CD4-positive, CD25-positive, alpha-beta regulatory T cell (primary cell): Measurements from ENCODE around the gene CP. TPM values are rescaled to one million over a fixed set of nuclear protein-coding genes. Genes with fewer than 3 reads are reported as not detected.

Source experiments
- ATAC-seq, 2 donors: fragments of 150-1000 bp; cut with Tn5 transposase; one replicate each; pipeline ENCODE4 v1.10.0; 2021; ENCODE audit warnings: low read depth in 2 of 2, moderate number of reproducible peaks in 2 of 2, moderate library complexity in 1 of 2
- DNase-seq, 3 donors: peaks; one replicate each; pipeline versions ENCODE4 v3.0.0 to v3.0.0-alpha.2; 2012 to 2022; ENCODE audit warnings: mixed read lengths in 1 of 3
- H3K27ac ChIP-seq: one replicate; pipeline ENCODE4 v1.7.0; 2013; ENCODE audit warnings: mild to moderate bottlenecking, low read length; ENCODE audit not compliant: insufficient read depth, poor library complexity, severe bottlenecking
- H3K27me3 ChIP-seq: one replicate; pipeline ENCODE4 v1.7.0; 2013; ENCODE audit warnings: low read length; ENCODE audit not compliant: control insufficient read depth, insufficient read depth
- H3K36me3 ChIP-seq: one replicate; pipeline ENCODE4 v1.7.0; 2013; ENCODE audit warnings: mild to moderate bottlenecking, low read length, moderate library complexity; ENCODE audit not compliant: control insufficient read depth, insufficient read depth
- H3K4me1 ChIP-seq: 2 replicates; pipeline ENCODE4 v1.7.0; 2013; ENCODE audit warnings: mild to moderate bottlenecking, low read length; ENCODE audit not compliant: insufficient read depth, control insufficient read depth, poor library complexity, severe bottlenecking
- H3K4me3 ChIP-seq: one replicate; pipeline ENCODE4 v1.7.0; 2013; ENCODE audit warnings: low read depth, mild to moderate bottlenecking, low read length, moderate library complexity
- H3K9me3 ChIP-seq, 2 experiments: 1 replicate in 1 of 2; 2 replicates in 1 of 2; pipeline ENCODE4 v1.7.0; 2013; ENCODE audit warnings: low read length in 2 of 2, mild to moderate bottlenecking in 1 of 2, moderate library complexity in 1 of 2; ENCODE audit not compliant: control insufficient read depth in 2 of 2
- H3K27ac Mint-ChIP-seq, 3 donors: one replicate each; pipeline ENCODE4 v1.8.0; 2020 to 2022; ENCODE audit warnings: mild to moderate bottlenecking in 3 of 3, mixed read lengths in 3 of 3, moderate library complexity in 2 of 3
- H3K27me3 Mint-ChIP-seq: one replicate; pipeline ENCODE4 v1.8.0; 2022; ENCODE audit warnings: mild to moderate bottlenecking, mixed read lengths
- H3K36me3 Mint-ChIP-seq: one replicate; pipeline ENCODE4 v1.8.0; 2020; ENCODE audit warnings: mixed read lengths
- H3K4me1 Mint-ChIP-seq, 4 donors: one replicate each; pipeline ENCODE4 v1.8.0; 2020 to 2022; ENCODE audit warnings: mixed read lengths in 4 of 4, mild to moderate bottlenecking in 1 of 4
- H3K4me3 Mint-ChIP-seq, 4 donors: one replicate each; pipeline ENCODE4 v1.8.0; 2020 to 2022; ENCODE audit warnings: mild to moderate bottlenecking in 4 of 4, mixed read lengths in 4 of 4, moderate library complexity in 3 of 4
- H3K9me3 Mint-ChIP-seq, 7 donors: one replicate each; pipeline ENCODE4 v1.8.0; 2020 to 2022; ENCODE audit warnings: mixed read lengths in 7 of 7, mild to moderate bottlenecking in 3 of 7, moderate library complexity in 2 of 7
- polyA plus RNA-seq, 4 donors: library from polyadenylated mRNA; unstranded; fragments of 300-500 nt; fragmentation: Illumina TruSeq; gene quantifications; one replicate each; pipeline ENCODE4 v1.2.3, GENCODE V29; 2021
- total RNA-seq: library from RNA; stranded (reverse); gene quantifications from one replicate; pipeline ENCODE4 v1.2.3, GENCODE V29; 2022

Gene CP
- total and polyA plus RNA-seq, 5 donors from 2014 or later: 0.08 to 0.44 (median 0.15) TPM; not detected in 2

GRCh38 chr3:149129326-149130205 is 92.1 kb downstream of the CP start, which contains the start of gene HPS3:
Gene HPS3 (plus strand): TSS chr3:149129638. CDS start chr3:149129724, 86 bp downstream.
- Mint-ChIP-seq H3K4me1 (peaks cover 21 to 50% (median 42%) of the 10 kb centered on the region in 4 donors), H3K9me3 (peaks cover 0 to 1% (median 0%) of the 10 kb centered on the region in 7 donors), H3K36me3 (peaks cover 9% of the 10 kb centered on the region), H3K27me3 (peaks cover 29% of the 10 kb centered on the region), H3K4me3 (peak within 1 kb of the TSS; percentile 93 to 96 (median 94)), H3K27ac (peak within 1 kb of the TSS; percentile 92 to 94 (median 93))
- H3K27ac ChIP-seq: peak within 1 kb of the TSS; percentile 73
- no peaks in the 10 kb centered on the region for H3K9me3 ChIP-seq
- peaks cover 5% of the 10 kb centered on the region for H3K27me3 ChIP-seq
- H3K4me1 ChIP-seq: peaks cover 33% of the 10 kb centered on the region
- peak; percentile 86 to 87 for ATAC-seq
- peaks cover 2% of the 10 kb centered on the region for H3K36me3 ChIP-seq
- DNase-seq: peak; percentile 79 to 91 (median 82)
- peak within 1 kb of the TSS; percentile 87 for H3K4me3 ChIP-seq

- ATAC-seq (no peak), DNase-seq (no peak)
- peaks cover 36% of the 10 kb centered on the region for H3K27me3 Mint-ChIP-seq
- peaks cover 0 to 1% (median 0%) of the 10 kb centered on the region in 7 donors for H3K9me3 Mint-ChIP-seq
- Histone ChIP-seq H3K27ac (peak overlapping the region; percentile 73), H3K9me3 (no peaks in the 10 kb centered on the region), H3K27me3 (peaks cover 5% of the 10 kb centered on the region), H3K4me3 (peak overlapping the region; percentile 87), H3K36me3 (peaks cover under 1% of the 10 kb centered on the region), H3K4me1 (peaks cover 33% of the 10 kb centered on the region)
- peak overlapping the region; percentile 92 to 94 (median 93) for H3K27ac Mint-ChIP-seq
- peaks cover 21 to 50% (median 37%) of the 10 kb centered on the region in 4 donors for H3K4me1 Mint-ChIP-seq
- H3K36me3 Mint-ChIP-seq: peaks cover 9% of the 10 kb centered on the region
- H3K4me3 Mint-ChIP-seq: peak overlapping the region; percentile 93 to 96 (median 94)
These were observed 92.8 kb downstream of the CP start for GRCh38 chr3:149128821-149129220.

GRCh38 chr3:149122721-149123578 is 98.7 kb downstream of the CP start:
- ATAC-seq (no peak), DNase-seq (no peak)
- peaks cover 5% of the 10 kb centered on the region for H3K27me3 ChIP-seq
- no peaks in the 10 kb centered on the region for H3K36me3 Mint-ChIP-seq
- no peak overlapping the region for H3K4me3 Mint-ChIP-seq
- no peaks in the 10 kb centered on the region for H3K36me3 ChIP-seq
- H3K27me3 Mint-ChIP-seq: peaks cover 39% of the 10 kb centered on the region
- H3K4me1 ChIP-seq: no peaks in the 10 kb centered on the region
- H3K4me1 Mint-ChIP-seq: peaks cover 0 to 12% (median 6%) of the 10 kb centered on the region in 4 donors
- no peak overlapping the region for H3K27ac Mint-ChIP-seq
- H3K9me3 Mint-ChIP-seq: no peaks in the 10 kb centered on the region
- H3K4me3 ChIP-seq: no peak overlapping the region
- H3K9me3 ChIP-seq: no peaks in the 10 kb centered on the region
- H3K27ac ChIP-seq: no peak overlapping the region

Other genes starting within 250 kb of the CP start
- 19.2 TPM for gene GYG1, start 230.3 kb downstream of the CP start, total RNA-seq
- 10 to 100 TPM; 56.4 to 59.3 (median 57.6) TPM for gene GYG1, start 230.3 kb downstream of the CP start, polyA plus RNA-seq
- gene HLTF, start 135.3 kb downstream of the CP start, total RNA-seq: 9.8 TPM
- 10 to 100 TPM; 14.9 to 18.9 (median 17.8) TPM for gene HLTF, start 135.3 kb downstream of the CP start, polyA plus RNA-seq
- 21.9 TPM for gene HPS3, start 92.2 kb downstream of the CP start, total RNA-seq
- gene HPS3, start 92.2 kb downstream of the CP start, polyA plus RNA-seq: 10 to 100 TPM; 35.5 to 42.7 (median 37.5) TPM
- gene TM4SF18, start 111.8 kb upstream of the CP start, total RNA-seq: not detected
- gene TM4SF18, start 111.8 kb upstream of the CP start, polyA plus RNA-seq: not detected
- 0.44 TPM for gene TM4SF1, start 155.8 kb upstream of the CP start, total RNA-seq
- not detected for gene TM4SF1, start 155.8 kb upstream of the CP start, polyA plus RNA-seq